CD8-positive, alpha-beta memory T cell (primary cell): ENCODE measurements around the gene MST1. TPM values are rescaled to one million over a fixed set of nuclear protein-coding genes. Genes with fewer than 3 reads are reported as not detected.
"Not testable (repeated sequence)": the region's sequence is repeated elsewhere in the genome, so short reads cannot be mapped to it uniquely, and the experiment has no call there.

Experiments used
- CTCF ChIA-PET: fragments of 350-600 bp; sonication (Branson Sonifier 250); formaldehyde crosslinking; loops from one replicate; lab custom pipeline; 2021; ENCODE audit warnings: antibody characterized with exemption; lab: Charles Lee
- POLR2A ChIA-PET: fragments of 350-600 bp; sonication (Branson Sonifier 250); formaldehyde crosslinking; loops from one replicate; lab custom pipeline; 2021; ENCODE audit warnings: antibody characterized with exemption; lab: Charles Lee
- DNase-seq, 5 donors: peaks; one replicate each; pipeline versions ENCODE4 v3.0.0 to v3.0.0-alpha.2; 2020 to 2022; ENCODE audit warnings: mixed read lengths in 1 of 5
- H3K27ac ChIP-seq: one replicate; pipeline ENCODE4 v1.7.0; 2013; ENCODE audit warnings: low read depth, mild to moderate bottlenecking, low read length, moderate library complexity
- H3K27me3 ChIP-seq: 2 replicates; pipeline ENCODE4 v1.7.0; 2013; ENCODE audit warnings: low read length, mild to moderate bottlenecking; ENCODE audit not compliant: insufficient read depth, poor library complexity, severe bottlenecking
- H3K36me3 ChIP-seq: 2 replicates; pipeline ENCODE4 v1.7.0; 2013; ENCODE audit warnings: mild to moderate bottlenecking, low read length, moderate library complexity; ENCODE audit not compliant: insufficient read depth
- H3K4me1 ChIP-seq: 2 replicates; pipeline ENCODE4 v1.7.0; 2013; ENCODE audit warnings: mild to moderate bottlenecking, low read length, moderate library complexity; ENCODE audit not compliant: insufficient read depth
- H3K4me3 ChIP-seq: 2 replicates; pipeline ENCODE4 v1.7.0; 2013; ENCODE audit warnings: mild to moderate bottlenecking, low read length
- H3K9me3 ChIP-seq: 2 replicates; pipeline ENCODE4 v1.7.0; 2013; ENCODE audit warnings: mild to moderate bottlenecking, low read length
- H3K27ac Mint-ChIP-seq, 8 donors: one replicate each; pipeline ENCODE4 v1.8.0; 2020 to 2021; ENCODE audit warnings: mixed read lengths in 8 of 8, mild to moderate bottlenecking in 6 of 8, inconsistent platforms in 3 of 8, moderate library complexity in 3 of 8
- H3K27me3 Mint-ChIP-seq, 2 donors: one replicate each; pipeline ENCODE4 v1.8.0; 2020 to 2021; ENCODE audit warnings: mixed read lengths in 2 of 2, mild to moderate bottlenecking in 1 of 2, moderate library complexity in 1 of 2
- H3K36me3 Mint-ChIP-seq, 3 donors: one replicate each; pipeline ENCODE4 v1.8.0; 2020 to 2021; ENCODE audit warnings: mixed read lengths in 3 of 3, inconsistent platforms in 1 of 3, mild to moderate bottlenecking in 1 of 3
- H3K4me1 Mint-ChIP-seq, 3 donors: one replicate each; pipeline ENCODE4 v1.8.0; 2020 to 2021; ENCODE audit warnings: mixed read lengths in 3 of 3, inconsistent platforms in 1 of 3, mild to moderate bottlenecking in 1 of 3
- H3K4me3 Mint-ChIP-seq, 7 donors: one replicate each; pipeline ENCODE4 v1.8.0; 2020 to 2021; ENCODE audit warnings: mixed read lengths in 7 of 7, mild to moderate bottlenecking in 6 of 7, moderate library complexity in 4 of 7, inconsistent platforms in 2 of 7
- H3K9me3 Mint-ChIP-seq, 5 donors: one replicate each; pipeline ENCODE4 v1.8.0; 2020 to 2022; ENCODE audit warnings: mixed read lengths in 5 of 5, mild to moderate bottlenecking in 3 of 5, moderate library complexity in 2 of 5, inconsistent platforms in 1 of 5
- polyA plus RNA-seq: library from polyadenylated mRNA; unstranded; fragments of 300-500 nt; fragmentation: Illumina TruSeq; gene quantifications from one replicate; pipeline ENCODE4 v1.2.3, GENCODE V29; 2021
- total RNA-seq, 2 experiments: library from RNA; stranded (reverse); gene quantifications; one replicate each; pipeline ENCODE4 v1.2.3, GENCODE V29; 2021

The MST1 gene
- total and polyA plus RNA-seq, 3 experiments from 2014 or later, result 0.31 to 8.5 (median 6.0) TPM

DNA sequence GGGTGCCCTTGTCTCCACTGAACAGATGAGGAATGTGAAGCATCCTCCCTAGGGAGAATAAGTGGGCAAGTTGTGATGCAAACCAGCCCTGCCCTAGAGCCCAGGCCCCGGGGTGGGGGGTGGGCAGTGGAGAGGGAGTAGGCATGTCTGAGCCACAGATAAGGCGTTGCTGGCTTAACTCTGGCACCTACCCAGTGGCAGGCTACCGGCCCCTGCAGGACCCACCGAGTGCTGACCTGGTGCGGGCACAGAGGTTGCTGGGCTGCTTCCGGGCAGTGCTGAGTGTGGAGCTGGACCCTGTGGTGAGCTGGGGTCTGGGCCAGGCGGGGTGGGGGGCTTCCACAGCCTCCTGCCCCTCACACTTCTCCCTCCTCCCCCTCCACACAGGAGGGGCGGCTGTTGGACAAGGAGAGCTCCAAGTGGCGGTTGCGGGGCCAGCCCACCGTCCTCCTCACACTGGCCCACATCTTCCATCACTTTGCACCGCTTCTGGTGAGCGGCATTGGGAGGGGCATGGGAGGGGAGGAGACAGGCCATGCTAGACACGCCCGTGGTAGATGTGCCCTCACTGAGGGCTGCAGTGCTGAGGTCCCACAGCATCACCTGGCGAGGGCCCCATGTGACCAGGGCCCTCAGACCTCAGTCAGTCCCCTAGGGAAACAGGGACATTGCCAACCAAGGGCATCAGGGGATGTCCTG is 10.2 kb upstream of the MST1 start:
- no peaks in the 10 kb centered on the region for H3K9me3 Mint-ChIP-seq
- POLR2A ChIA-PET, result no interaction called here
- Histone ChIP-seq H3K4me1 (no peaks in the 10 kb centered on the region), H3K36me3 (no peaks in the 10 kb centered on the region), H3K4me3 (no peak overlapping the region), H3K27me3 (no peaks in the 10 kb centered on the region), H3K27ac (no peak overlapping the region), H3K9me3 (no peaks in the 10 kb centered on the region)
- peaks cover 0 to 4% (median 3%) of the 10 kb centered on the region in 3 donors for H3K4me1 Mint-ChIP-seq
- H3K36me3 Mint-ChIP-seq, result peaks cover 0 to 60% (median 1%) of the 10 kb centered on the region in 3 donors
- DNase-seq, result no peak
- no peak overlapping the region for H3K4me3 Mint-ChIP-seq
- no peak overlapping the region for H3K27ac Mint-ChIP-seq
- no peaks in the 10 kb centered on the region for H3K27me3 Mint-ChIP-seq
- CTCF ChIA-PET, result interaction anchor here (1.0 kb wide), 1 partner anchor 13 kb away, joined by 3 read pairs; no protein-coding TSS in a partner anchor

DNA sequence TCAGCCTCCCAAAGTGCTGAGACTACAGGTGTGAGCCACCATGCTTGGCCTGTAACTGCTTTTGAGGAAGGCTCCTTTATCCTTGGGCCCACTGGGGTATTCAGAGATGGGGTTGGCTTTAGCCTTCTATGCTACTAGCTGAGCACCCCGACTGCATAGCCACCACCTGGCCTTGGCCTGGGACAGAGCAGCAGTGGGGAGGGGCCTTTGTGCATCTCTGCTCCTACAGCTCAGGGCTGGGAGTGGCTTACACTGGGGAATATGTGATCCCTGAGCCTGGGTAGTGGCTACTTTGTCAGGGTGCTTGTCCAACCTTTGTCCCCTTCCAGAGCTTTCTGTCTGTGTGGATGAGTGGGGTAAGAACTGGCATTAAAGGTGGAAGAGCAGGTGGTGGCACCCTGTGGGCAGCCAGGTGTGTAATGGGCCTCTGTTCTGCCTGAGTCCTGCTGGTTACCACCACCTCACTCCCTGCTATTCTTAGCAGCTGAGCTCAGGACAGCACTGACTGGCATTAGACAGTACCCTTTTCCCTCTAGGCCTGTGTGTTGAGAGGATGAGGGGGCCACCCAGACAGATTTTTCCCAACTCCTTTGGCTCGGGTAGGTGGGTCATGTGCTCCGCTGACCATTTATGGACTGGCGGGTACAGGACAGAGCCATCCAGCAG is 6.2 kb upstream of the MST1 start:
- H3K36me3 Mint-ChIP-seq, result peaks cover 0 to 36% (median 1%) of the 10 kb centered on the region in 3 donors
- H3K27ac ChIP-seq, H3K27me3 ChIP-seq, H3K9me3 ChIP-seq, H3K9me3 Mint-ChIP-seq, H3K27ac Mint-ChIP-seq, H3K4me3 Mint-ChIP-seq, H3K27me3 Mint-ChIP-seq, H3K36me3 ChIP-seq, DNase-seq, H3K4me3 ChIP-seq, POLR2A ChIA-PET, H3K4me1 ChIP-seq: not testable (repeated sequence)
- CTCF ChIA-PET, result interaction anchor here (1.3 kb wide), 1 partner anchor 156 kb away, joined by 4 read pairs; no protein-coding TSS in a partner anchor
- H3K4me1 Mint-ChIP-seq, result peaks cover 19 to 27% (median 22%) of the 10 kb centered on the region in 3 donors

DNA sequence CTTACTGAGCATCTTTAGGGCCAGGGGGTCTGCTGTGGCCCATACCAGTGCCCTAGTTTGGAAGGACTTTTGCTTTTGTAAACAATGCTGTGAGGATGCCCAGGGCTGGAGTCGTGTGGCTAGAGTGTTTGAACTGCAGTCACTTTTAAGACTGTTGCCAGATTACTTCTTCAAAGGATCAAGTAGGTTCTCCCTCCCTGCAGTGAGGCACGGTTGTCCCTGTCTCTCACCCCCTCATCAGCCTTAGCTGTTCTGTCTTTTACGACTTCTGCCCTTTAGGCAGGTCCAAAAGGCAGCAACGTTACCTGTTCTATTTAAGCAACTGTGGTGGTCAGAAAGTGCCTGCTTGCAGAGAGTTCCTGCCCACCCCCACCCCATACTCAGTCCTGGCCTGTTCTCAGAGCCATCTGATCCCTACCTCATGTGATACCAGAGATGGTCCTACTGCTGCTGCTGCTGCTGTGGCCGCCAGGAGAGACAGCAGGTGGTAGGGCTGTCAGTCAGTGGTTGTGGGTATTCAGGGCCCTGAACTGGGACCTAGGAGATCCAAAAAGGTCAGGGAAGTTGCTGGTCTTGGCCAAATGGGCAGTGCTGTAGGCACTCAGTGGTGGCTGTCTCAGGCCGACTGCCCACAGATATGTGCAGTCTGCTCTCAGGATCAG is 5.3 kb upstream of the MST1 start:
- H3K27ac ChIP-seq, H3K4me3 ChIP-seq, H3K9me3 ChIP-seq, H3K9me3 Mint-ChIP-seq, DNase-seq, POLR2A ChIA-PET, H3K27me3 Mint-ChIP-seq, H3K27me3 ChIP-seq, H3K4me3 Mint-ChIP-seq, H3K36me3 ChIP-seq: not testable (repeated sequence)
- peak overlapping the region in 2 of 8 donors; percentile 41 to 69 for H3K27ac Mint-ChIP-seq
- H3K4me1 ChIP-seq, result peaks cover 14% of the 10 kb centered on the region
- peaks cover 0 to 32% (median 1%) of the 10 kb centered on the region in 3 donors for H3K36me3 Mint-ChIP-seq
- peaks cover 27 to 36% (median 30%) of the 10 kb centered on the region in 3 donors for H3K4me1 Mint-ChIP-seq
- CTCF ChIA-PET, result interaction anchor here (1.3 kb wide), 1 partner anchor 155 kb away, joined by 4 read pairs; no protein-coding TSS in a partner anchor

DNA sequence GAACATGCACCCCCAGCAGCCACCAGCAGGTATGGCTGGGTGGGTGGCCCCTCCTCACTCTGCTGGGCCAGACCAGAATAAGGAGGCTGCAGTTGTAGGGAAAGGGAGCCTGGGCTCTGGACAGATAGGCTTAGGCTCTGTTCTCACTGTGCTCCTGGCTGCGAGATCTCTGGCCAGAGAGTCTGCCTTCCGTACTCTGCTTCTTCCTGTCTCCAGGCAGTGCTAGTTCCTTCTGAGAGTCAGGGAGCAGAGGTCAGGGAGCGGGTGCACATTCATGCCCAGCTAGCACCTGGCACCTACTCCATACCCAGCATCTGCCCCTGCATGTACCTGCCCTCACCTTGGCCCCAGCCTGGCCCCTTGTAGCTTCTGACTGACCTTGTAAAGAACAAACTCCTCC is 2.2 kb upstream of the MST1 start:
- H3K27me3 Mint-ChIP-seq, H3K27ac ChIP-seq, H3K9me3 Mint-ChIP-seq, H3K27me3 ChIP-seq, H3K36me3 ChIP-seq, CTCF ChIA-PET, DNase-seq, H3K4me3 ChIP-seq, H3K9me3 ChIP-seq: not testable (repeated sequence)
- peaks cover 0 to 14% (median 1%) of the 10 kb centered on the region in 3 donors for H3K36me3 Mint-ChIP-seq
- peaks cover 35 to 57% (median 41%) of the 10 kb centered on the region in 3 donors for H3K4me1 Mint-ChIP-seq
- peak overlapping the region in 2 of 8 donors; percentile 9 to 95 for H3K27ac Mint-ChIP-seq
- H3K4me3 Mint-ChIP-seq, result peak overlapping the region in 6 of 7 donors; percentile 78 to 97 (median 96)
- POLR2A ChIA-PET, result interaction anchor here (0.6 kb wide), 1 partner anchor 348 kb away, joined by 8 read pairs; no protein-coding TSS in a partner anchor
- H3K4me1 ChIP-seq, result peaks cover 20% of the 10 kb centered on the region

DNA sequence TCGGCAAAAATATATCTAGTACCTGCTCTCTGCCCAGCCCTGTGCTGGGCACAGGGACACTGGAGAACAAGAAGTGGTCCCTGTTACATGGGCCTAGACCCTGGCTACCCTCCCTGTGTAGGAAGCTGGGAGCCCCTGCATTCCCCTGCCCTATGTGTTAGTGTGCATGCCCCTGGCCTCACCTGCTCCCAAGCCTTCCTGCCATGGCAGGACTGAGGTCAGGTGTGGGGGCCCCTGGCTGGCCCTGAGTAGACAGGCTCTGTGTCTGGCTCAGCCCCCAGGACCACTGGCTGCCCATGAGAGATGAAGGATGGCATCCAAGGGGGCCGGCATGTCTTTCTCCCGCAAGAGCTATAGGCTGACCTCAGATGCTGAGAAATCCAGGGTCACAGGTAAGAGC is 1.6 kb upstream of the MST1 start:
- POLR2A ChIA-PET, H3K9me3 ChIP-seq, H3K36me3 ChIP-seq, H3K4me3 ChIP-seq, CTCF ChIA-PET, H3K27me3 ChIP-seq, H3K9me3 Mint-ChIP-seq, H3K27ac ChIP-seq, DNase-seq, H3K27me3 Mint-ChIP-seq: not testable (repeated sequence)
- peaks cover 0 to 14% (median 1%) of the 10 kb centered on the region in 3 donors for H3K36me3 Mint-ChIP-seq
- peaks cover 20% of the 10 kb centered on the region for H3K4me1 ChIP-seq
- H3K4me3 Mint-ChIP-seq, result peak overlapping the region; percentile 94 to 98 (median 97)
- peaks cover 35 to 63% (median 41%) of the 10 kb centered on the region in 3 donors for H3K4me1 Mint-ChIP-seq
- peak overlapping the region in 4 of 8 donors; percentile 22 to 95 (median 66) for H3K27ac Mint-ChIP-seq

DNA sequence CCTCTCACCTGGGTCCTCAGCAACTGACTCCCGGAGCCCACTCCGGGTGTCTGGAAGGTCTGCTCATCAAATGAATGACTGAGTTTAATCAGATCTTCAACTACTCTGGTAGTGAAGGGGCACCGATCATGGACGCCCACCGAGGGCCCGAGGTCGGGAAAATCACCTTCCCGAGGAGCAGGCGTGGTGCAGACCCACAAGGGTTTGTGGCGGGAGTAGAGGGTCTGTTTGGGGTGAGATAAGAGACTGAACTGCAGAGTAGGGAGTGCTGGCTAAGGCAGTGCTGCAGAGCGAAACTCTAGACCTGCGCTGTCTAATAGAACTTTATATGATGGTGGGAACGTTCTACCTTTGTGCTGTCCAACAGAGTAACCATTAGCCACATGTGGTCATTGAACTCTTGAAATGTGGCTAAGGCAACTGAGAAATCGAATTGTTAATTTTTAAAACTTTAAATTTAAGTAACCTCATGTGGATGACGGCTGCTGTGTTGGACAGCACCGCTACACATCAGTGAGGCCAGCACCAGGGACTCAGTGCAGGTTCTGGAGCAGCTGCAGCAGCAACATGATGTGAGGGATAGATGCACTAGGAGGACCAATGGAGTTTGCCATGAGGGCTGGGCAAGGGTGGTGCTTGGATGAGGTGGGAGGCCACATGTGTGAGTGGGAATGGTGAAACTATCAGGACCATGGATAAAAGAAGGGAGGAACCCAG is 792 bp upstream of the MST1 start:
- Mint-ChIP-seq H3K36me3 (peaks cover 0 to 14% (median 1%) of the 10 kb centered on the region in 3 donors), H3K27ac (peak overlapping the region in 7 of 8 donors; percentile 77 to 99 (median 96)), H3K4me1 (peaks cover 35 to 67% (median 41%) of the 10 kb centered on the region in 3 donors), H3K4me3 (peak overlapping the region; percentile 94 to 98 (median 97))
- peak overlapping the region; percentile 76 for H3K27ac ChIP-seq
- H3K27me3 ChIP-seq, H3K9me3 Mint-ChIP-seq, CTCF ChIA-PET, H3K27me3 Mint-ChIP-seq, DNase-seq, POLR2A ChIA-PET, H3K36me3 ChIP-seq, H3K9me3 ChIP-seq: not testable (repeated sequence)
- H3K4me1 ChIP-seq, result peaks cover 20% of the 10 kb centered on the region
- peak overlapping the region; percentile 97 for H3K4me3 ChIP-seq

DNA sequence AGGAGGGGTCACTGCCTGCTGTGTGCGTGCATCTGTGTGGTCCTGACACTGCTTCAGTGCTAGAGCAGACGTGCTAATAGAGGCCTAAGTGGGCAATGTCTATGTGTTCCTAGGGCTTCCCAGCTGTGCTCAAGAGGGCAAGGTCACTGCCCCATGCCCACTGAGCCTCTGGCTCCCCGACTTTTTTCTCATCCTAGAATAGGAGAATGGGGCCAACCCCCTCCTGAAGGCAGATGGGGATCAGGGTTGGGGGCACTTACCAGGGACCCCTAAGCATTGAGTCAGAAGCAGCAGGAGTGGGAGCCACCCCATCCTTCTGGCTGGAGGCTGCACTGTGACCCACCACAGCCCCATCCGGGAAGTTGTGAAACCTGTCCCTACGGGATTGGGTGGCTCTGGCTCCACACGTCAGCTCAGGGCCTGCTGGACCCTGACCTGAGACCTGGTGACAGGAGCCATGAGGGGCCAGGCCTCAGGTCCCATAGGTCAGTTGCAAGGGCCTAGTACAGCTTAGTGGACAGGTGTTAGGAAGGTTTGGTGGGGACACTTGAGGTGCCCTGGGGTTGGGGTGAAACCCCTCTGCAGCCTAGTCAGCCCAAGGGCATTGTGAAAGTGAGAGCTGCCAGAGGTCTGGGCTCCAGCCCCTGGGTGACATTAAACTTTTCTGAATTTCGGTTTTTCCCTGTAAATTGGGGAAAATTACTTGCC is 782 bp downstream of the MST1 start:
- Mint-ChIP-seq H3K4me3 (peak overlapping the region; percentile 94 to 98 (median 97)), H3K36me3 (peaks cover 0 to 23% (median 0%) of the 10 kb centered on the region in 3 donors), H3K27ac (peak overlapping the region; percentile 95 to 99 (median 96)), H3K4me1 (peaks cover 27 to 58% (median 34%) of the 10 kb centered on the region in 3 donors)
- peak overlapping the region; percentile 76 for H3K27ac ChIP-seq
- H3K27me3 ChIP-seq, POLR2A ChIA-PET, DNase-seq, H3K9me3 ChIP-seq, H3K36me3 ChIP-seq, H3K9me3 Mint-ChIP-seq, H3K27me3 Mint-ChIP-seq: not testable (repeated sequence)
- H3K4me1 ChIP-seq, result peaks cover 20% of the 10 kb centered on the region
- CTCF ChIA-PET, result interaction anchor here (1.7 kb wide), 1 partner anchor 149 kb away, joined by 4 read pairs; no protein-coding TSS in a partner anchor
- H3K4me3 ChIP-seq, result peak overlapping the region; percentile 97
